Osteocyte (in vitro differentiated cells): Measurements from ENCODE around the gene SIKE1. TPM values are rescaled to one million over a fixed set of nuclear protein-coding genes. Genes with fewer than 3 reads are reported as not detected.

ENCODE experiments used
- DNase-seq: peaks from one replicate; pipeline ENCODE4 v3.0.0; 2021; ENCODE audit warnings: mixed read lengths; ENCODE audit not compliant: unreplicated experiment; ENCODE audit errors: extremely low spot score
- H3K27ac Mint-ChIP-seq: one replicate; pipeline ENCODE4 v1.8.0; 2021; ENCODE audit warnings: mild to moderate bottlenecking, mixed read lengths; ENCODE audit not compliant: unreplicated experiment
- H3K27me3 Mint-ChIP-seq: one replicate; pipeline ENCODE4 v1.8.0; 2021; ENCODE audit warnings: mixed read lengths; ENCODE audit not compliant: unreplicated experiment
- H3K36me3 Mint-ChIP-seq: one replicate; pipeline ENCODE4 v1.8.0; 2021; ENCODE audit warnings: mixed read lengths; ENCODE audit not compliant: unreplicated experiment
- H3K4me1 Mint-ChIP-seq: one replicate; pipeline ENCODE4 v1.8.0; 2021; ENCODE audit warnings: mixed read lengths; ENCODE audit not compliant: unreplicated experiment
- H3K4me3 Mint-ChIP-seq: one replicate; pipeline ENCODE4 v1.8.0; 2021; ENCODE audit warnings: mild to moderate bottlenecking, moderate library complexity, mixed read lengths; ENCODE audit not compliant: unreplicated experiment
- H3K9me3 Mint-ChIP-seq: one replicate; pipeline ENCODE4 v1.8.0; 2021; ENCODE audit warnings: mixed read lengths; ENCODE audit not compliant: unreplicated experiment
- CTCF ChIP-seq: fragments of 200-600 bp; sonication (generic); IDR thresholded peaks from 2 replicates; pipeline ENCODE4 v1.5.0; 2021; ENCODE audit warnings: antibody characterized with exemption, mild to moderate bottlenecking, moderate library complexity
- total RNA-seq: library from RNA; stranded (reverse); gene quantifications from 2 replicates; pipeline ENCODE4 v1.2.1, GENCODE V29; 2021

SIKE1 gene
- total RNA-seq, 1 donor from 2014 or later: 60.4 TPM

GRCh38 chr1:114735479-114735878 lies 45.0 kb downstream of the SIKE1 start:
- Mint-ChIP-seq H3K4me3 (no peak overlapping the region), H3K27ac (no peak overlapping the region), H3K36me3 (peaks cover 55% of the 10 kb centered on the region)

GRCh38 chr1:114729782-114730181 lies 50.7 kb downstream of the SIKE1 start:
- no peak for DNase-seq
- Mint-ChIP-seq H3K27ac (no peak overlapping the region), H3K9me3 (no peaks in the 10 kb centered on the region), H3K27me3 (no peaks in the 10 kb centered on the region), H3K4me1 (no peaks in the 10 kb centered on the region), H3K4me3 (no peak overlapping the region), H3K36me3 (peaks cover 74% of the 10 kb centered on the region)
- TF ChIP-seq CTCF: no peak

More at GRCh38 chr1:114735479-114735878, 45.0 kb downstream of the SIKE1 start:
- TF ChIP-seq CTCF: no peak
- no peaks in the 10 kb centered on the region for H3K4me1 Mint-ChIP-seq
- no peaks in the 10 kb centered on the region for H3K9me3 Mint-ChIP-seq
- DNase-seq: no peak
- no peaks in the 10 kb centered on the region for H3K27me3 Mint-ChIP-seq

- H3K4me1 Mint-ChIP-seq: no peaks in the 10 kb centered on the region
Measured at GRCh38 chr1:114728553-114728952, 51.9 kb downstream of the SIKE1 start.

GRCh38 chr1:114725230-114725629 lies 55.3 kb downstream of the SIKE1 start:
- H3K4me1 Mint-ChIP-seq: no peaks in the 10 kb centered on the region
- no peak for TF ChIP-seq CTCF
- DNase-seq: no peak
- peaks cover 74% of the 10 kb centered on the region for H3K36me3 Mint-ChIP-seq
- H3K4me3 Mint-ChIP-seq: no peak overlapping the region
- no peak overlapping the region for H3K27ac Mint-ChIP-seq
- no peaks in the 10 kb centered on the region for H3K9me3 Mint-ChIP-seq
- H3K27me3 Mint-ChIP-seq: no peaks in the 10 kb centered on the region

More at GRCh38 chr1:114728553-114728952, 51.9 kb downstream of the SIKE1 start:
- Mint-ChIP-seq H3K36me3 (peaks cover 72% of the 10 kb centered on the region), H3K27me3 (no peaks in the 10 kb centered on the region), H3K4me3 (no peak overlapping the region), H3K9me3 (no peaks in the 10 kb centered on the region), H3K27ac (no peak overlapping the region)
- no peak for TF ChIP-seq CTCF
- DNase-seq: no peak

- no peaks in the 10 kb centered on the region for H3K27me3 Mint-ChIP-seq
- H3K4me1 Mint-ChIP-seq: no peaks in the 10 kb centered on the region
- no peak overlapping the region for H3K27ac Mint-ChIP-seq
- H3K4me3 Mint-ChIP-seq: no peak overlapping the region
- no peak for TF ChIP-seq CTCF
- no peak for DNase-seq
- peaks cover 74% of the 10 kb centered on the region for H3K36me3 Mint-ChIP-seq
- H3K9me3 Mint-ChIP-seq: no peaks in the 10 kb centered on the region
Measured at GRCh38 chr1:114723915-114724314, 56.6 kb downstream of the SIKE1 start.
